Liver (tissue), 3 donors: Measurements from ENCODE around the gene DOCK1.
"Not testable (repeated sequence)": the region's sequence is repeated elsewhere in the genome, so short reads cannot be mapped to it uniquely, and the experiment has no call there.

Experiments
- CTCF ChIP-seq: fragments of 150-350 bp; IDR thresholded peaks from 2 replicates; pipeline ENCODE4 v1.5.1; 2017; ENCODE audit warnings: improper control_type of control experiment, low read depth, low read length; ENCODE audit not compliant: missing input control
- NR2F2 ChIP-seq: IDR thresholded peaks from 2 replicates; pipeline ENCODE4 v1.6.1; 2016; ENCODE audit warnings: antibody characterized with exemption
- RAD21 ChIP-seq, 2 donors: IDR thresholded peaks; 2 replicates each; pipeline ENCODE4 v1.6.1; 2016; ENCODE audit warnings: antibody characterized with exemption in 2 of 2, mild to moderate bottlenecking in 2 of 2
- SP1 ChIP-seq: IDR thresholded peaks from 2 replicates; pipeline ENCODE4 v1.6.1; 2018; ENCODE audit warnings: antibody characterized with exemption, mild to moderate bottlenecking
- donor health status: healthy.
- donor health status: healthy.

GRCh38 chr10:126916952-126917351 is 11.7 kb downstream of the DOCK1 start:
- TF ChIP-seq CTCF; SP1; RAD21 (IDR thresholded peaks at IDR 0.05); NR2F2: not testable (repeated sequence)
